GM12878 (cell line): ENCODE data around the gene MARCHF10. TPM values are rescaled to one million over a fixed set of nuclear protein-coding genes. Genes with fewer than 3 reads are reported as not detected.
"Not testable (repeated sequence)": the region's sequence is repeated elsewhere in the genome, so short reads cannot be mapped to it uniquely, and the experiment has no call there.

Experiments used
- ATAC-seq: fragments of 200-7000 bp; cut with Tn5 transposase; 3 replicates; pipeline ENCODE4 v1.9.1; 2020; ENCODE audit warnings: mild to moderate bottlenecking, moderate library complexity
- BruUV-seq: library from RNA; stranded (reverse); fragments of 400-500 nt; replicated peaks from 2 replicates; lab custom pipeline; 2021; lab: Mats Ljungman, UMichigan
- CTCF ChIA-PET: fragments of 300-600 bp; sonication (Branson Sonifier 250); formaldehyde crosslinking; extraction: SDS; loops from one replicate; lab custom pipeline; 2021; ENCODE audit warnings: inconsistent platforms; lab: Yijun Ruan, JAX
- POLR2A ChIA-PET: fragments of 350-600 bp; formaldehyde crosslinking; extraction: SDS; loops from one replicate; lab custom pipeline; 2021; ENCODE audit warnings: inconsistent platforms; lab: Charles Lee
- RAD21 ChIA-PET: fragments of 300-600 bp; sonication (Branson Sonifier 250); formaldehyde crosslinking; loops from one replicate; lab custom pipeline; 2023; ENCODE audit warnings: antibody characterized with exemption; ENCODE audit not compliant: unreplicated experiment; lab: Charles Lee
- SMC1A ChIA-PET: fragments of 300-600 bp; sonication (Branson Sonifier 250); formaldehyde crosslinking; loops from one replicate; lab custom pipeline; 2023; ENCODE audit not compliant: unreplicated experiment, uncharacterized antibody; lab: Charles Lee
- DNase-seq: peaks from one replicate; pipeline ENCODE4 v3.0.0-alpha.2; 2011; ENCODE audit warnings: low read depth, low spot score
- FAIRE-seq: peaks from 3 replicates; lab custom pipeline; 2011; peaks lifted over from hg19 to GRCh38; lab: Jason Lieb, UNC
- H2AFZ ChIP-seq: 2 replicates; pipeline ENCODE4 v1.6.0; 2011; ENCODE audit warnings: low read depth, low read length, control low read depth; ENCODE audit not compliant: control insufficient read depth
- H3K27ac ChIP-seq: 2 replicates; pipeline ENCODE4 v1.5.1; 2011; ENCODE audit warnings: control low read depth; ENCODE audit not compliant: control insufficient read depth, insufficient read depth
- H3K27me3 ChIP-seq, 2 experiments: replicated peaks in 1 of 2; 2 replicates each; pipeline versions ENCODE4 v1.6.0 to v1.6.1; 2011; ENCODE audit warnings: low read length in 1 of 2; ENCODE audit not compliant: control insufficient read depth in 2 of 2, insufficient read depth in 2 of 2
- H3K36me3 ChIP-seq, 2 experiments: 2 replicates each; pipeline ENCODE4 v1.5.1; 2011; ENCODE audit warnings: low read length in 1 of 2; ENCODE audit not compliant: control insufficient read depth in 2 of 2, insufficient read depth in 2 of 2
- H3K4me1 ChIP-seq: 2 replicates; pipeline ENCODE4 v1.6.1; 2011; ENCODE audit warnings: mild to moderate bottlenecking, low read length, moderate library complexity, mixed read lengths; ENCODE audit not compliant: control insufficient read depth, insufficient read depth
- H3K4me2 ChIP-seq: 2 replicates; pipeline ENCODE4 v1.6.0; 2011; ENCODE audit warnings: control low read depth; ENCODE audit not compliant: control insufficient read depth, insufficient read depth
- H3K4me3 ChIP-seq: fragments of 200-600 bp; sonication (generic); 2 replicates; pipeline ENCODE4 v1.5.1; 2016
- H3K79me2 ChIP-seq: 2 replicates; pipeline ENCODE4 v1.6.0; 2011; ENCODE audit warnings: low read length; ENCODE audit not compliant: control insufficient read depth, insufficient read depth
- H3K9ac ChIP-seq: 2 replicates; pipeline ENCODE4 v1.8.0; 2011; ENCODE audit warnings: low read length, control low read depth, mixed read lengths; ENCODE audit not compliant: control insufficient read depth, insufficient read depth
- H3K9me3 ChIP-seq: replicated peaks from 3 replicates; pipeline ENCODE4 v1.5.1; 2011; ENCODE audit warnings: mild to moderate bottlenecking, low read length; ENCODE audit not compliant: control insufficient read depth, insufficient read depth
- H4K20me1 ChIP-seq: 2 replicates; pipeline ENCODE4 v1.6.0; 2011; ENCODE audit not compliant: control insufficient read depth, insufficient read depth
- BCL3 ChIP-seq: IDR thresholded peaks from 2 replicates; pipeline ENCODE4 v1.6.1; 2011; ENCODE audit warnings: borderline replicate concordance, low read depth, mild to moderate bottlenecking, moderate library complexity, low read length; ENCODE audit not compliant: insufficient read depth, poor library complexity, severe bottlenecking
- E2F4 ChIP-seq: IDR thresholded peaks from 2 replicates; pipeline ENCODE4 v1.6.1; 2012; ENCODE audit warnings: low read depth, low read length, improper control_type of control experiment
- E2F8 ChIP-seq: fragments of 450-650 bp; IDR thresholded peaks from 2 replicates; pipeline ENCODE4 v1.6.1; 2018; ENCODE audit warnings: mild to moderate bottlenecking, low read depth, moderate library complexity; ENCODE audit not compliant: partially characterized antibody
- HDAC2 ChIP-seq: fragments of 200-600 bp; sonication (generic); IDR thresholded peaks from 2 replicates; pipeline ENCODE4 v1.6.1; 2017
- KLF5 ChIP-seq: fragments of 450-650 bp; IDR thresholded peaks from 2 replicates; pipeline ENCODE4 v1.6.1; 2014; ENCODE audit warnings: mild to moderate bottlenecking; ENCODE audit not compliant: partially characterized antibody
- MEF2B ChIP-seq: fragments of 450-650 bp; IDR thresholded peaks from 2 replicates; pipeline ENCODE4 v1.6.1; 2018; ENCODE audit warnings: mild to moderate bottlenecking, moderate library complexity; ENCODE audit not compliant: partially characterized antibody, poor library complexity, severe bottlenecking
- POLR2AphosphoS2 ChIP-seq: IDR thresholded peaks from 2 replicates; pipeline ENCODE4 v1.6.1; 2011; ENCODE audit warnings: low read depth, mild to moderate bottlenecking, low read length, improper control_type of control experiment, moderate library complexity
- RAD21 ChIP-seq: IDR thresholded peaks from 2 replicates; pipeline ENCODE4 v1.6.1; 2011; ENCODE audit warnings: mild to moderate bottlenecking, low read depth, low read length, moderate library complexity; ENCODE audit not compliant: insufficient read depth
- ZNF207 ChIP-seq: fragments of 450-650 bp; IDR thresholded peaks from 2 replicates; pipeline ENCODE4 v1.6.1; 2014; ENCODE audit warnings: antibody characterized with exemption, mild to moderate bottlenecking, borderline replicate concordance
- WGBS: methylation state at CpG from one replicate; pipeline ENCODE4 v1.1.6; 2016; ENCODE audit warnings: low lambda C conversion rate; ENCODE audit not compliant: insufficient replicate concordance, insufficient coverage; ENCODE audit errors: missing lambda C conversion rate; 5-methylcytosine and 5-hydroxymethylcytosine counted together
- in situ Hi-C: fragments of 300-500 bp; cut with MboI; formaldehyde crosslinking; loops from 9 replicates; pipeline ENCODE4 v1.14.3; 2018; ENCODE audit warnings: mixed read lengths
- intact Hi-C: fragments of 100-400 bp; cut with micrococcal nuclease; formaldehyde crosslinking; loops from one replicate; pipeline ENCODE4 v1.14.2; 2022; ENCODE audit not compliant: unreplicated experiment
- polyA plus RNA-seq, 11 experiments: library from polyadenylated mRNA; depleted of rRNA in 4 of 11; unstranded in 6 of 11; stranded (reverse) in 5 of 11; fragments of >200 nt; fragmentation: Nextera tagmentation in 4 of 11; fragmentation: Illumina TruSeq in 1 of 11; extraction: Ambion mirVana in 4 of 11; extraction: Trizol in 1 of 11; gene quantifications; 1 replicate in 1 of 11; 2 replicates in 10 of 11; pipeline versions ENCODE4 v1.2.1 to v1.2.3, GENCODE V29; 2011 to 2016; ENCODE audit warnings: inconsistent platforms in 2 of 11, missing spikeins in 2 of 11, low read depth in 1 of 11
- total RNA-seq, 4 experiments: library from RNA; depleted of rRNA in 3 of 4; stranded (reverse); fragments of >200 nt in 3 of 4; fragmentation: Illumina TruSeq in 1 of 4; extraction: Trizol in 1 of 4; gene quantifications; 2 replicates each; pipeline versions ENCODE4 v1.2.1 to v1.2.3, GENCODE V29; 2013 to 2021

Gene MARCHF10
- total and polyA plus RNA-seq, 10 of the 15 experiments (the other 5 are each of a cell fraction or from before 2014, with no cell fraction given), result 0.11 to 0.24 TPM; not detected in 8

- H3K36me3 ChIP-seq, DNase-seq, H3K4me1 ChIP-seq, CTCF ChIA-PET, H4K20me1 ChIP-seq, ATAC-seq, intact Hi-C loops, POLR2A ChIA-PET, H3K9ac ChIP-seq, H3K9me3 ChIP-seq, H3K27ac ChIP-seq, H3K4me3 ChIP-seq, H3K79me2 ChIP-seq, H2AFZ ChIP-seq, FAIRE-seq, SMC1A ChIA-PET, BruUV-seq, H3K4me2 ChIP-seq, H3K27me3 ChIP-seq, RAD21 ChIA-PET: not testable (repeated sequence)
- WGBS, result 52% methylated on average over 11 of the region's 11 CpGs
- in situ Hi-C loops, result loop anchor here (10.0 kb wide), 1 partner anchor 706 kb away; no protein-coding TSS in a partner anchor
These were observed 109.7 kb downstream of the MARCHF10 start for GRCh38 chr17:62698459-62698858.

GRCh38 chr17:62696726-62697490, 111.2 kb downstream of the MARCHF10 start:
- no peaks in the 10 kb centered on the region for H3K4me1 ChIP-seq
- ChIA-PET CTCF (no interaction called here), SMC1A (no interaction called here), RAD21 (no interaction called here), POLR2A (no interaction called here)
- WGBS, result 83% methylated on average over 24 of the region's 27 CpGs
- no peak overlapping the region for H3K4me3 ChIP-seq
- no peak overlapping the region for H3K4me2 ChIP-seq
- BruUV-seq, result no TSS peak
- FAIRE-seq (no peak), ATAC-seq (no peak), DNase-seq (no peak)
- no peaks in the 10 kb centered on the region for H3K79me2 ChIP-seq
- H2AFZ ChIP-seq, result no peak overlapping the region
- no peak overlapping the region for H3K9ac ChIP-seq
- H3K36me3 ChIP-seq, result no peaks in the 10 kb centered on the region
- H3K27me3 ChIP-seq, result no peaks in the 10 kb centered on the region
- H3K27ac ChIP-seq, result no peak overlapping the region
- in situ Hi-C loops (loop anchor here (10.0 kb wide), 1 partner anchor 708 kb away; no protein-coding TSS in a partner anchor), intact Hi-C loops (no loop called here)
- H4K20me1 ChIP-seq, result no peaks in the 10 kb centered on the region
- H3K9me3 ChIP-seq, result no peaks in the 10 kb centered on the region
- TF ChIP-seq POLR2AphosphoS2, result no peak
- no peak for TF ChIP-seq MEF2B
- TF ChIP-seq ZNF207, result no peak
- TF ChIP-seq HDAC2, result no peak
- TF ChIP-seq RAD21, result no peak
- TF ChIP-seq KLF5, result no peak
- TF ChIP-seq E2F8, result no peak
- no peak for TF ChIP-seq E2F4
- no peak for TF ChIP-seq BCL3
